GM19328 (cell line): ENCODE measurements around the gene TP53BP2.
"Not testable (repeated sequence)": the region's sequence is repeated elsewhere in the genome, so short reads cannot be mapped to it uniquely, and the experiment has no call there.

Experiments used
- ATAC-seq: cut with Tn5 transposase; IDR thresholded peaks from one replicate; pipeline ENCODE4 v1.9.1; 2021; ENCODE audit warnings: mild to moderate bottlenecking, moderate library complexity; ENCODE audit not compliant: unreplicated experiment

The TP53BP2 gene

GRCh38 chr1:223748405-223748772, 97.4 kb downstream of the TP53BP2 start:
- no peak for ATAC-seq

GRCh38 chr1:223747838-223748335, 97.9 kb downstream of the TP53BP2 start:
- ATAC-seq = no peak

- no peak for ATAC-seq
Measured at GRCh38 chr1:223745731-223746130, 100.0 kb downstream of the TP53BP2 start.

GRCh38 chr1:223742856-223743517, 102.8 kb downstream of the TP53BP2 start:
- no peak for ATAC-seq

GRCh38 chr1:223741861-223742260, 103.9 kb downstream of the TP53BP2 start:
- no peak for ATAC-seq

- ATAC-seq = not testable (repeated sequence)
Measured at GRCh38 chr1:223740038-223740736, 105.6 kb downstream of the TP53BP2 start.

- ATAC-seq = no peak
Measured at GRCh38 chr1:223739366-223740037, 106.2 kb downstream of the TP53BP2 start.

GRCh38 chr1:223738465-223739365, 107.0 kb downstream of the TP53BP2 start:
- ATAC-seq = no peak

- no peak for ATAC-seq
Measured at GRCh38 chr1:223737342-223737741, 108.4 kb downstream of the TP53BP2 start.

- ATAC-seq = not testable (repeated sequence)
Measured at GRCh38 chr1:223736638-223737037, 109.1 kb downstream of the TP53BP2 start.

GRCh38 chr1:223733898-223734852, 111.6 kb downstream of the TP53BP2 start:
- ATAC-seq = no peak

- ATAC-seq = no peak
Measured at GRCh38 chr1:223732993-223733798, 112.6 kb downstream of the TP53BP2 start.

GRCh38 chr1:223731133-223731770, 114.5 kb downstream of the TP53BP2 start:
- no peak for ATAC-seq

GRCh38 chr1:223730479-223731132, 115.1 kb downstream of the TP53BP2 start:
- no peak for ATAC-seq

- ATAC-seq = no peak
Measured at GRCh38 chr1:223729906-223730305, 115.8 kb downstream of the TP53BP2 start.
